H9 (cell line): ENCODE results near the gene FAM180A. TPM values are rescaled to one million over a fixed set of nuclear protein-coding genes. Genes with fewer than 3 reads are reported as not detected.

Source experiments
- DNase-seq: peaks from one replicate; pipeline ENCODE4 v3.0.0-alpha.2; 2017
- H2AFZ ChIP-seq: one replicate; pipeline ENCODE4 v1.6.1; 2013; ENCODE audit warnings: mild to moderate bottlenecking, low read length, control low read depth, moderate library complexity
- H2AK5ac ChIP-seq: 2 replicates; pipeline ENCODE4 v1.6.1; 2013; ENCODE audit warnings: low read length, control low read depth, mixed read lengths; ENCODE audit not compliant: insufficient read length
- H2BK120ac ChIP-seq: one replicate; pipeline ENCODE4 v1.6.1; 2013; ENCODE audit warnings: low read depth, mild to moderate bottlenecking, low read length, control low read depth, inconsistent platforms; ENCODE audit not compliant: poor library complexity, severe bottlenecking
- H2BK12ac ChIP-seq: 2 replicates; pipeline ENCODE4 v1.6.1; 2013; ENCODE audit warnings: low read length, control low read depth, mixed read lengths, low read depth; ENCODE audit not compliant: insufficient read length
- H2BK15ac ChIP-seq: 2 replicates; pipeline ENCODE4 v1.6.1; 2013; ENCODE audit warnings: low read depth, low read length, control low read depth
- H2BK20ac ChIP-seq: one replicate; pipeline ENCODE4 v1.6.1; 2013; ENCODE audit warnings: low read depth, mild to moderate bottlenecking, low read length, control low read depth, inconsistent platforms; ENCODE audit not compliant: poor library complexity, severe bottlenecking
- H2BK5ac ChIP-seq: 2 replicates; pipeline ENCODE4 v1.6.1; 2013; ENCODE audit warnings: low read length, control low read depth, mixed read lengths; ENCODE audit not compliant: insufficient read length
- H3K14ac ChIP-seq: 2 replicates; pipeline ENCODE4 v1.6.1; 2013; ENCODE audit warnings: low read length, control low read depth; ENCODE audit not compliant: insufficient read depth
- H3K18ac ChIP-seq: 2 replicates; pipeline ENCODE4 v1.6.1; 2013; ENCODE audit warnings: low read depth, mild to moderate bottlenecking, mixed read lengths, low read length, control low read depth; ENCODE audit not compliant: insufficient read length
- H3K23ac ChIP-seq: 2 replicates; pipeline ENCODE4 v1.6.1; 2013; ENCODE audit warnings: low read length, control low read depth, mixed read lengths, low read depth; ENCODE audit not compliant: insufficient read length
- H3K23me2 ChIP-seq: 2 replicates; pipeline ENCODE4 v1.6.1; 2013; ENCODE audit warnings: low read depth, mild to moderate bottlenecking, mixed read lengths, low read length, control low read depth; ENCODE audit not compliant: insufficient read length, poor library complexity, severe bottlenecking
- H3K27ac ChIP-seq: 2 replicates; pipeline ENCODE4 v1.5.1; 2013; ENCODE audit warnings: low read length, control low read depth, mixed read lengths, low read depth; ENCODE audit not compliant: insufficient read length
- H3K27me3 ChIP-seq: 2 replicates; pipeline ENCODE4 v1.6.1; 2013; ENCODE audit warnings: low read length, control low read depth, inconsistent platforms; ENCODE audit not compliant: insufficient read depth
- H3K4ac ChIP-seq: 2 replicates; pipeline ENCODE4 v1.6.1; 2013; ENCODE audit warnings: low read depth, mild to moderate bottlenecking, control low read depth, inconsistent platforms, low read length, moderate library complexity
- H3K4me1 ChIP-seq: 2 replicates; pipeline ENCODE4 v1.6.1; 2013; ENCODE audit warnings: low read length, control low read depth, inconsistent platforms; ENCODE audit not compliant: insufficient read depth
- H3K4me2 ChIP-seq: 2 replicates; pipeline ENCODE4 v1.6.1; 2013; ENCODE audit warnings: low read length, control low read depth, mixed read lengths; ENCODE audit not compliant: insufficient read length, insufficient read depth
- H3K56ac ChIP-seq: 2 replicates; pipeline ENCODE4 v1.6.1; 2013; ENCODE audit warnings: low read depth, mild to moderate bottlenecking, mixed read lengths, low read length, control low read depth; ENCODE audit not compliant: insufficient read length
- H3K79me1 ChIP-seq: 2 replicates; pipeline ENCODE4 v1.6.1; 2013; ENCODE audit warnings: low read depth, mild to moderate bottlenecking, moderate library complexity, low read length, control low read depth, inconsistent platforms; ENCODE audit not compliant: insufficient read depth, poor library complexity, severe bottlenecking
- H3K79me2 ChIP-seq: 2 replicates; pipeline ENCODE4 v1.6.1; 2013; ENCODE audit warnings: low read length, control low read depth, inconsistent platforms; ENCODE audit not compliant: insufficient read depth
- H3K9ac ChIP-seq: 2 replicates; pipeline ENCODE4 v1.6.1; 2013; ENCODE audit warnings: low read length, control low read depth, mixed read lengths; ENCODE audit not compliant: insufficient read length; ENCODE audit errors: extremely low read depth
- H3K9me3 ChIP-seq: one replicate; pipeline ENCODE4 v1.6.1; 2013; ENCODE audit warnings: low read depth, low read length, inconsistent platforms; ENCODE audit not compliant: control insufficient read depth
- H3T11ph ChIP-seq: one replicate; pipeline ENCODE4 v1.6.1; 2013; ENCODE audit warnings: mild to moderate bottlenecking, low read length, control low read depth, inconsistent platforms
- H4K20me1 ChIP-seq: one replicate; pipeline ENCODE4 v1.6.1; 2013; ENCODE audit not compliant: control insufficient read depth, insufficient read length, insufficient read depth
- H4K5ac ChIP-seq: 2 replicates; pipeline ENCODE4 v1.6.1; 2013; ENCODE audit warnings: low read depth, mild to moderate bottlenecking, mixed read lengths, low read length, control low read depth; ENCODE audit not compliant: insufficient read length
- H4K8ac ChIP-seq: replicated peaks from 2 replicates; pipeline ENCODE4 v1.6.1; 2013; ENCODE audit warnings: low read length, control low read depth, mixed read lengths, low read depth; ENCODE audit not compliant: insufficient read length
- H4K91ac ChIP-seq: 2 replicates; pipeline ENCODE4 v1.6.1; 2013; ENCODE audit warnings: low read depth, mild to moderate bottlenecking, moderate library complexity, mixed read lengths, low read length, control low read depth; ENCODE audit not compliant: insufficient read length
- H3K27ac Mint-ChIP-seq, 3 experiments: 2 replicates in 2 of 3; 3 replicates in 1 of 3; pipeline ENCODE4 v1.8.0; 2020 to 2021; ENCODE audit warnings: mixed read lengths in 3 of 3, mild to moderate bottlenecking in 1 of 3, moderate library complexity in 1 of 3
- H3K27me3 Mint-ChIP-seq: 2 replicates; pipeline ENCODE4 v1.8.0; 2021; ENCODE audit warnings: low read depth, mild to moderate bottlenecking, moderate library complexity, mixed read lengths
- H3K36me3 Mint-ChIP-seq, 3 experiments: 2 replicates in 2 of 3; 3 replicates in 1 of 3; pipeline ENCODE4 v1.8.0; 2020 to 2021; ENCODE audit warnings: low read depth in 3 of 3, mixed read lengths in 3 of 3; ENCODE audit not compliant: insufficient read depth in 1 of 3
- H3K4me1 Mint-ChIP-seq, 2 experiments: 2 replicates each; pipeline ENCODE4 v1.8.0; 2020; ENCODE audit warnings: mixed read lengths in 2 of 2
- H3K4me3 Mint-ChIP-seq, 2 experiments: 2 replicates in 1 of 2; 3 replicates in 1 of 2; pipeline ENCODE4 v1.8.0; 2020 to 2021; ENCODE audit warnings: mild to moderate bottlenecking in 2 of 2, mixed read lengths in 2 of 2, moderate library complexity in 1 of 2
- H3K9me3 Mint-ChIP-seq, 2 experiments: 2 replicates in 1 of 2; 3 replicates in 1 of 2; pipeline ENCODE4 v1.8.0; 2020; ENCODE audit warnings: mild to moderate bottlenecking in 2 of 2, mixed read lengths in 2 of 2, moderate library complexity in 1 of 2
- WGBS: extraction: QIAGEN DNeasy Blood & Tissue Kit; methylation state at CpG from one replicate; pipeline ENCODE4 v1.1.7; 2013; ENCODE audit warnings: missing lambda C conversion rate, low lambda C conversion rate, mixed read lengths; ENCODE audit not compliant: insufficient read length; ENCODE audit errors: extremely low coverage; 5-methylcytosine and 5-hydroxymethylcytosine counted together
- total RNA-seq: library from RNA; stranded (reverse); gene quantifications from 2 replicates; pipeline ENCODE4 v1.2.1, GENCODE V29; 2021
- TF ChIP-seq, protein P1 (sequence below): fragments of 200-600 bp; sonication (generic); conservative IDR thresholded peaks from 3 replicates; pipeline ENCODE4 v1.8.0; 2021; ENCODE audit warnings: antibody characterized with exemption, mild to moderate bottlenecking

The FAM180A gene
- total RNA-seq, 1 experiment from 2014 or later, result not detected

DNA sequence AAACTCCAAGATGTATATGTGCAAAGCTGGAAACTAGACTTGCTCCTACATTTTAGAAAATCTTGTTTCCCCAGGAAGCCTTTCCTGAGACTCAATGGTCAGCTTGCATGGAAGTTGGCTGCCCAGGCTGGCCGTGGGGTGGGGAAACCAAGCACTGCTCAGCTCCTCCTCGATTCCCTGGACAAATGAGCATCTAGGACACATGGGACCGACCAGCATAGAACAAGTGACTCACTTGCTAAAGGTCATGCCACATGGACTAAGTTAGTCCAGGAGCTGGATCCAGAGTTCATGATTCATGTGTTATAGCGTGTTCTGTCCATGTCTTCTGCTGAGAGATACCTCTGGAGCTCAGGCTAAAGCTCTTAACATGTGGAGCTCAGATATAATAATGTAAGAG is 6.2 kb downstream of the FAM180A start:
- Histone ChIP-seq H3K4me1 (no peaks in the 10 kb centered on the region), H3K79me1 (no peaks in the 10 kb centered on the region), H2BK120ac (no peak overlapping the region), H4K91ac (no peak overlapping the region), H4K8ac (no peak overlapping the region), H3T11ph (no peak overlapping the region), H3K14ac (no peak overlapping the region), H3K4me2 (no peak overlapping the region), H3K27me3 (no peaks in the 10 kb centered on the region), H2BK5ac (no peak overlapping the region), H3K4ac (no peak overlapping the region), H4K5ac (no peak overlapping the region), H2AFZ (no peak overlapping the region), H3K23me2 (no peaks in the 10 kb centered on the region), H3K9ac (no peak overlapping the region), H2BK12ac (no peak overlapping the region), H4K20me1 (no peaks in the 10 kb centered on the region), H3K27ac (no peak overlapping the region), H3K9me3 (no peaks in the 10 kb centered on the region), H3K56ac (no peak overlapping the region), H3K79me2 (no peaks in the 10 kb centered on the region), H2AK5ac (no peak overlapping the region), H2BK15ac (no peak overlapping the region), H2BK20ac (no peak overlapping the region), H3K23ac (no peak overlapping the region), H3K18ac (no peak overlapping the region)
- H3K27ac Mint-ChIP-seq, result no peak overlapping the region
- H3K4me3 Mint-ChIP-seq, result no peak overlapping the region
- no peaks in the 10 kb centered on the region for H3K36me3 Mint-ChIP-seq
- TF ChIP-seq, protein P1, sequence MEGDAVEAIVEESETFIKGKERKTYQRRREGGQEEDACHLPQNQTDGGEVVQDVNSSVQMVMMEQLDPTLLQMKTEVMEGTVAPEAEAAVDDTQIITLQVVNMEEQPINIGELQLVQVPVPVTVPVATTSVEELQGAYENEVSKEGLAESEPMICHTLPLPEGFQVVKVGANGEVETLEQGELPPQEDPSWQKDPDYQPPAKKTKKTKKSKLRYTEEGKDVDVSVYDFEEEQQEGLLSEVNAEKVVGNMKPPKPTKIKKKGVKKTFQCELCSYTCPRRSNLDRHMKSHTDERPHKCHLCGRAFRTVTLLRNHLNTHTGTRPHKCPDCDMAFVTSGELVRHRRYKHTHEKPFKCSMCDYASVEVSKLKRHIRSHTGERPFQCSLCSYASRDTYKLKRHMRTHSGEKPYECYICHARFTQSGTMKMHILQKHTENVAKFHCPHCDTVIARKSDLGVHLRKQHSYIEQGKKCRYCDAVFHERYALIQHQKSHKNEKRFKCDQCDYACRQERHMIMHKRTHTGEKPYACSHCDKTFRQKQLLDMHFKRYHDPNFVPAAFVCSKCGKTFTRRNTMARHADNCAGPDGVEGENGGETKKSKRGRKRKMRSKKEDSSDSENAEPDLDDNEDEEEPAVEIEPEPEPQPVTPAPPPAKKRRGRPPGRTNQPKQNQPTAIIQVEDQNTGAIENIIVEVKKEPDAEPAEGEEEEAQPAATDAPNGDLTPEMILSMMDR, result no peak
- peaks cover 15 to 16% of the 10 kb centered on the region in 2 experiments for H3K4me1 Mint-ChIP-seq
- WGBS, result no CpG with 5 or more reads among the region's 4 CpGs
- H3K27me3 Mint-ChIP-seq, result no peaks in the 10 kb centered on the region; the same call in none of the 2 replicates
- no peak for DNase-seq
- H3K9me3 Mint-ChIP-seq, result 0 out of 5 replicates have a peak, but pooled peaks cover 0 to 3% of the 10 kb centered on the region in 2 experiments
